Smooth muscle cell (in vitro differentiated cells): Measurements from ENCODE around the gene PRELID1. TPM values are rescaled to one million over a fixed set of nuclear protein-coding genes. Genes with fewer than 3 reads are reported as not detected.

Experiments
- DNase-seq: peaks from one replicate; lab custom pipeline; 2025; ENCODE audit not compliant: unreplicated experiment; lab: John Stamatoyannopoulos, UW
- H2AFZ ChIP-seq: fragments of 200-600 bp; sonication (generic); 2 replicates; pipeline ENCODE4 v1.6.0; 2016; ENCODE audit warnings: antibody characterized with exemption, low read depth, mild to moderate bottlenecking
- H3F3A ChIP-seq: fragments of 200-600 bp; sonication (generic); 2 replicates; pipeline ENCODE4 v1.6.0; 2017; ENCODE audit warnings: antibody characterized with exemption, low read depth
- H3K27ac ChIP-seq: fragments of 200-600 bp; sonication (generic); 2 replicates; pipeline ENCODE4 v1.5.1; 2016; ENCODE audit warnings: low read depth, mild to moderate bottlenecking
- H3K27me3 ChIP-seq: fragments of 200-600 bp; sonication (generic); 2 replicates; pipeline ENCODE4 v1.6.1; 2016; ENCODE audit warnings: low read depth, mild to moderate bottlenecking
- H3K36me3 ChIP-seq: fragments of 200-600 bp; sonication (generic); 2 replicates; pipeline ENCODE4 v1.5.1; 2016; ENCODE audit warnings: low read depth
- H3K4me1 ChIP-seq: fragments of 200-600 bp; sonication (generic); 2 replicates; pipeline ENCODE4 v1.5.1; 2016; ENCODE audit warnings: low read depth
- H3K4me2 ChIP-seq: fragments of 200-600 bp; sonication (generic); 2 replicates; pipeline ENCODE4 v1.6.0; 2016; ENCODE audit warnings: mild to moderate bottlenecking
- H3K4me3 ChIP-seq: fragments of 200-600 bp; sonication (generic); 2 replicates; pipeline ENCODE4 v1.5.1; 2016; ENCODE audit warnings: mild to moderate bottlenecking
- H3K79me2 ChIP-seq: fragments of 200-600 bp; sonication (generic); 2 replicates; pipeline ENCODE4 v1.6.0; 2016; ENCODE audit warnings: low read depth, mild to moderate bottlenecking
- H3K9ac ChIP-seq: fragments of 200-600 bp; sonication (generic); 2 replicates; pipeline ENCODE4 v1.6.0; 2016; ENCODE audit warnings: low read depth
- H3K9me3 ChIP-seq: fragments of 200-600 bp; sonication (generic); replicated peaks from 2 replicates; pipeline ENCODE4 v1.5.1; 2016; ENCODE audit warnings: low read depth
- H4K20me1 ChIP-seq: fragments of 200-600 bp; sonication (generic); 2 replicates; pipeline ENCODE4 v1.6.0; 2016; ENCODE audit warnings: low read depth
- CTCF ChIP-seq: fragments of 200-600 bp; sonication (generic); IDR thresholded peaks from 2 replicates; pipeline ENCODE4 v1.5.1; 2017; ENCODE audit warnings: borderline replicate concordance, mild to moderate bottlenecking, antibody characterized with exemption; ENCODE audit not compliant: insufficient read depth, poor library complexity, severe bottlenecking
- WGBS: methylation state at CpG from one replicate; pipeline ENCODE4 v1.1.7; 2016; ENCODE audit warnings: low lambda C conversion rate; 5-methylcytosine and 5-hydroxymethylcytosine counted together
- polyA plus RNA-seq: library from polyadenylated mRNA; unstranded; fragments of >200 nt; fragmentation: Nextera tagmentation; extraction: Ambion mirVana; gene quantifications from 2 replicates; pipeline ENCODE4 v1.2.1, GENCODE V29; 2016
- total RNA-seq: library from RNA; depleted of rRNA; stranded (reverse); fragments of >200 nt; gene quantifications from 2 replicates; pipeline ENCODE4 v1.2.3, GENCODE V29; 2014

The PRELID1 gene
- total and polyA plus RNA-seq, 2 experiments from 2014 or later, result 197 to 268 TPM

- peak overlapping the region; percentile 96 for H3K4me2 ChIP-seq
- no peaks in the 10 kb centered on the region for H3K36me3 ChIP-seq
- DNase-seq, result no peak
- no peak overlapping the region for H3K27ac ChIP-seq
- H3K79me2 ChIP-seq, result peaks cover 5% of the 10 kb centered on the region
- no peak overlapping the region for H3K9ac ChIP-seq
- no peaks in the 10 kb centered on the region for H3K27me3 ChIP-seq
- H2AFZ ChIP-seq, result no peak overlapping the region
- WGBS, result over 99% methylated on average over 13 of the region's 13 CpGs
- no peaks in the 10 kb centered on the region for H3K4me1 ChIP-seq
- no peaks in the 10 kb centered on the region for H3F3A ChIP-seq
- H3K4me3 ChIP-seq, result no peak overlapping the region
- H4K20me1 ChIP-seq, result peaks cover 45% of the 10 kb centered on the region
- no peak for TF ChIP-seq CTCF
- no peaks in the 10 kb centered on the region for H3K9me3 ChIP-seq
These were observed 6.7 kb downstream of the PRELID1 start for GRCh38 chr5:177310332-177310731.

GRCh38 chr5:177310757-177311391, 7.3 kb downstream of the PRELID1 start:
- Histone ChIP-seq H3K9ac (no peak overlapping the region), H2AFZ (no peak overlapping the region), H3K9me3 (no peaks in the 10 kb centered on the region), H3F3A (no peaks in the 10 kb centered on the region), H3K36me3 (no peaks in the 10 kb centered on the region), H3K79me2 (no peaks in the 10 kb centered on the region), H3K4me3 (peak overlapping the region; percentile 71), H3K27ac (no peak overlapping the region), H3K27me3 (no peaks in the 10 kb centered on the region), H4K20me1 (peaks cover 40% of the 10 kb centered on the region), H3K4me2 (peak overlapping the region; percentile 96), H3K4me1 (no peaks in the 10 kb centered on the region)
- TF ChIP-seq CTCF, result no peak
- DNase-seq, result no peak
- WGBS, result 28% methylated on average over 15 of the region's 20 CpGs

- WGBS, result 0% methylated on average over 10 of the region's 23 CpGs
- H3K4me2 ChIP-seq, result peak overlapping the region; percentile 96
- H3K27me3 ChIP-seq, result no peaks in the 10 kb centered on the region
- TF ChIP-seq CTCF, result no peak
- H4K20me1 ChIP-seq, result peaks cover 40% of the 10 kb centered on the region
- H3K9ac ChIP-seq, result peak overlapping the region; percentile 45
- no peaks in the 10 kb centered on the region for H3F3A ChIP-seq
- no peak overlapping the region for H2AFZ ChIP-seq
- peak overlapping the region; percentile 71 for H3K4me3 ChIP-seq
- H3K4me1 ChIP-seq, result no peaks in the 10 kb centered on the region
- no peak overlapping the region for H3K27ac ChIP-seq
- no peaks in the 10 kb centered on the region for H3K79me2 ChIP-seq
- H3K9me3 ChIP-seq, result no peaks in the 10 kb centered on the region
- H3K36me3 ChIP-seq, result no peaks in the 10 kb centered on the region
- no peak for DNase-seq
These were observed 7.8 kb downstream of the PRELID1 start for GRCh38 chr5:177311392-177311722.
